Left ventricle myocardium inferior (tissue), 1 donor: ENCODE measurements around the gene CTXND1. TPM values are rescaled to one million over a fixed set of nuclear protein-coding genes. Genes with fewer than 3 reads are reported as not detected.

Experiments used
- DNase-seq: peaks from one replicate; pipeline ENCODE4 v3.0.0-alpha.2; 2020
- H3K27ac ChIP-seq: fragments of 200-600 bp; replicated peaks from 2 replicates; pipeline ENCODE4 v1.8.0; 2021
- H3K27me3 ChIP-seq: fragments of 200-600 bp; 2 replicates; pipeline ENCODE4 v1.8.0; 2021; ENCODE audit warnings: low read depth
- H3K36me3 ChIP-seq: fragments of 200-600 bp; 2 replicates; pipeline ENCODE4 v1.8.0; 2021
- H3K4me1 ChIP-seq: fragments of 200-600 bp; 2 replicates; pipeline ENCODE4 v1.8.0; 2021
- H3K4me3 ChIP-seq: fragments of 200-600 bp; 2 replicates; pipeline ENCODE4 v1.8.0; 2021; ENCODE audit warnings: mild to moderate bottlenecking, moderate library complexity
- H3K9me3 ChIP-seq: fragments of 200-600 bp; replicated peaks from 2 replicates; pipeline ENCODE4 v1.8.0; 2021
- CTCF ChIP-seq: fragments of 200-600 bp; IDR thresholded peaks from 2 replicates; pipeline ENCODE4 v1.8.0; 2021; ENCODE audit warnings: antibody characterized with exemption, mild to moderate bottlenecking, borderline replicate concordance
- intact Hi-C: fragments of 100-400 bp; cut with micrococcal nuclease; formaldehyde crosslinking; loops from one replicate; pipeline ENCODE4 v1.11.0; 2022
- total RNA-seq: library from RNA; stranded (reverse); fragmentation: NEBNext Ultra II Directional; extraction: Animal tissue kit (Norgen Biotek cat#: 25700); gene quantifications from one replicate; pipeline ENCODE4 v1.2.1, GENCODE V29; 2021
- donor health status: DM: no; HTN: yes; CAD: no; lungs with severe emphysema.

CTXND1 gene
- total RNA-seq, 1 donor from 2014 or later = 2.1 TPM

GRCh38 chr15:80233581-80233980 is 18.4 kb downstream of the CTXND1 start:
- Histone ChIP-seq H3K36me3 (no peaks in the 10 kb centered on the region), H3K4me3 (no peak overlapping the region), H3K4me1 (no peaks in the 10 kb centered on the region), H3K27ac (no peak overlapping the region), H3K27me3 (peaks cover 26% of the 10 kb centered on the region), H3K9me3 (no peaks in the 10 kb centered on the region)
- TF ChIP-seq CTCF = no peak
- no peak for DNase-seq
- intact Hi-C loops = no loop called here

GRCh38 chr15:80231371-80231770 is 20.6 kb downstream of the CTXND1 start:
- Histone ChIP-seq H3K36me3 (no peaks in the 10 kb centered on the region), H3K27me3 (peaks cover 26% of the 10 kb centered on the region), H3K4me3 (no peak overlapping the region), H3K4me1 (no peaks in the 10 kb centered on the region), H3K9me3 (no peaks in the 10 kb centered on the region), H3K27ac (no peak overlapping the region)
- no peak for DNase-seq
- intact Hi-C loops = no loop called here
- TF ChIP-seq CTCF = no peak

GRCh38 chr15:80228959-80229610 is 22.9 kb downstream of the CTXND1 start:
- Histone ChIP-seq H3K27me3 (peaks cover 9% of the 10 kb centered on the region), H3K27ac (no peak overlapping the region), H3K4me1 (no peaks in the 10 kb centered on the region), H3K9me3 (no peaks in the 10 kb centered on the region), H3K4me3 (no peak overlapping the region), H3K36me3 (no peaks in the 10 kb centered on the region)
- no peak for DNase-seq
- no peak for TF ChIP-seq CTCF
- intact Hi-C loops = no loop called here

- no peak for DNase-seq
- Histone ChIP-seq H3K4me3 (no peak overlapping the region), H3K27ac (no peak overlapping the region), H3K9me3 (no peaks in the 10 kb centered on the region), H3K4me1 (no peaks in the 10 kb centered on the region), H3K36me3 (no peaks in the 10 kb centered on the region), H3K27me3 (no peaks in the 10 kb centered on the region)
- intact Hi-C loops = no loop called here
- TF ChIP-seq CTCF = no peak
Measured at GRCh38 chr15:80219955-80220354, 32.1 kb downstream of the CTXND1 start.

- peaks cover 12% of the 10 kb centered on the region for H3K9me3 ChIP-seq
- H3K27me3 ChIP-seq = no peaks in the 10 kb centered on the region
- no peak for TF ChIP-seq CTCF
- intact Hi-C loops = no loop called here
- H3K4me1 ChIP-seq = peaks cover under 1% of the 10 kb centered on the region
- DNase-seq = no peak
- no peak overlapping the region for H3K27ac ChIP-seq
- H3K36me3 ChIP-seq = no peaks in the 10 kb centered on the region
- no peak overlapping the region for H3K4me3 ChIP-seq
Measured at GRCh38 chr15:80217327-80217900, 34.6 kb downstream of the CTXND1 start.
